H9 (cell line): ENCODE measurements around the gene SPATA17. TPM values are rescaled to one million over a fixed set of nuclear protein-coding genes. Genes with fewer than 3 reads are reported as not detected.

Experiments
- DNase-seq: peaks from one replicate; pipeline ENCODE4 v3.0.0-alpha.2; 2017
- H2AFZ ChIP-seq: one replicate; pipeline ENCODE4 v1.6.1; 2013; ENCODE audit warnings: mild to moderate bottlenecking, low read length, control low read depth, moderate library complexity
- H2AK5ac ChIP-seq: 2 replicates; pipeline ENCODE4 v1.6.1; 2013; ENCODE audit warnings: low read length, control low read depth, mixed read lengths; ENCODE audit not compliant: insufficient read length
- H2BK120ac ChIP-seq: one replicate; pipeline ENCODE4 v1.6.1; 2013; ENCODE audit warnings: low read depth, mild to moderate bottlenecking, low read length, control low read depth, inconsistent platforms; ENCODE audit not compliant: poor library complexity, severe bottlenecking
- H2BK12ac ChIP-seq: 2 replicates; pipeline ENCODE4 v1.6.1; 2013; ENCODE audit warnings: low read length, control low read depth, mixed read lengths, low read depth; ENCODE audit not compliant: insufficient read length
- H2BK15ac ChIP-seq: 2 replicates; pipeline ENCODE4 v1.6.1; 2013; ENCODE audit warnings: low read depth, low read length, control low read depth
- H2BK20ac ChIP-seq: one replicate; pipeline ENCODE4 v1.6.1; 2013; ENCODE audit warnings: low read depth, mild to moderate bottlenecking, low read length, control low read depth, inconsistent platforms; ENCODE audit not compliant: poor library complexity, severe bottlenecking
- H2BK5ac ChIP-seq: 2 replicates; pipeline ENCODE4 v1.6.1; 2013; ENCODE audit warnings: low read length, control low read depth, mixed read lengths; ENCODE audit not compliant: insufficient read length
- H3K14ac ChIP-seq: 2 replicates; pipeline ENCODE4 v1.6.1; 2013; ENCODE audit warnings: low read length, control low read depth; ENCODE audit not compliant: insufficient read depth
- H3K18ac ChIP-seq: 2 replicates; pipeline ENCODE4 v1.6.1; 2013; ENCODE audit warnings: low read depth, mild to moderate bottlenecking, mixed read lengths, low read length, control low read depth; ENCODE audit not compliant: insufficient read length
- H3K23ac ChIP-seq: 2 replicates; pipeline ENCODE4 v1.6.1; 2013; ENCODE audit warnings: low read length, control low read depth, mixed read lengths, low read depth; ENCODE audit not compliant: insufficient read length
- H3K23me2 ChIP-seq: 2 replicates; pipeline ENCODE4 v1.6.1; 2013; ENCODE audit warnings: low read depth, mild to moderate bottlenecking, mixed read lengths, low read length, control low read depth; ENCODE audit not compliant: insufficient read length, poor library complexity, severe bottlenecking
- H3K27ac ChIP-seq: 2 replicates; pipeline ENCODE4 v1.5.1; 2013; ENCODE audit warnings: low read length, control low read depth, mixed read lengths, low read depth; ENCODE audit not compliant: insufficient read length
- H3K27me3 ChIP-seq: 2 replicates; pipeline ENCODE4 v1.6.1; 2013; ENCODE audit warnings: low read length, control low read depth, inconsistent platforms; ENCODE audit not compliant: insufficient read depth
- H3K4ac ChIP-seq: 2 replicates; pipeline ENCODE4 v1.6.1; 2013; ENCODE audit warnings: low read depth, mild to moderate bottlenecking, control low read depth, inconsistent platforms, low read length, moderate library complexity
- H3K4me1 ChIP-seq: 2 replicates; pipeline ENCODE4 v1.6.1; 2013; ENCODE audit warnings: low read length, control low read depth, inconsistent platforms; ENCODE audit not compliant: insufficient read depth
- H3K4me2 ChIP-seq: 2 replicates; pipeline ENCODE4 v1.6.1; 2013; ENCODE audit warnings: low read length, control low read depth, mixed read lengths; ENCODE audit not compliant: insufficient read length, insufficient read depth
- H3K56ac ChIP-seq: 2 replicates; pipeline ENCODE4 v1.6.1; 2013; ENCODE audit warnings: low read depth, mild to moderate bottlenecking, mixed read lengths, low read length, control low read depth; ENCODE audit not compliant: insufficient read length
- H3K79me1 ChIP-seq: 2 replicates; pipeline ENCODE4 v1.6.1; 2013; ENCODE audit warnings: low read depth, mild to moderate bottlenecking, moderate library complexity, low read length, control low read depth, inconsistent platforms; ENCODE audit not compliant: insufficient read depth, poor library complexity, severe bottlenecking
- H3K79me2 ChIP-seq: 2 replicates; pipeline ENCODE4 v1.6.1; 2013; ENCODE audit warnings: low read length, control low read depth, inconsistent platforms; ENCODE audit not compliant: insufficient read depth
- H3K9ac ChIP-seq: 2 replicates; pipeline ENCODE4 v1.6.1; 2013; ENCODE audit warnings: low read length, control low read depth, mixed read lengths; ENCODE audit not compliant: insufficient read length; ENCODE audit errors: extremely low read depth
- H3K9me3 ChIP-seq: one replicate; pipeline ENCODE4 v1.6.1; 2013; ENCODE audit warnings: low read depth, low read length, inconsistent platforms; ENCODE audit not compliant: control insufficient read depth
- H3T11ph ChIP-seq: one replicate; pipeline ENCODE4 v1.6.1; 2013; ENCODE audit warnings: mild to moderate bottlenecking, low read length, control low read depth, inconsistent platforms
- H4K20me1 ChIP-seq: one replicate; pipeline ENCODE4 v1.6.1; 2013; ENCODE audit not compliant: control insufficient read depth, insufficient read length, insufficient read depth
- H4K5ac ChIP-seq: 2 replicates; pipeline ENCODE4 v1.6.1; 2013; ENCODE audit warnings: low read depth, mild to moderate bottlenecking, mixed read lengths, low read length, control low read depth; ENCODE audit not compliant: insufficient read length
- H4K8ac ChIP-seq: replicated peaks from 2 replicates; pipeline ENCODE4 v1.6.1; 2013; ENCODE audit warnings: low read length, control low read depth, mixed read lengths, low read depth; ENCODE audit not compliant: insufficient read length
- H4K91ac ChIP-seq: 2 replicates; pipeline ENCODE4 v1.6.1; 2013; ENCODE audit warnings: low read depth, mild to moderate bottlenecking, moderate library complexity, mixed read lengths, low read length, control low read depth; ENCODE audit not compliant: insufficient read length
- H3K27ac Mint-ChIP-seq, 3 experiments: 2 replicates in 2 of 3; 3 replicates in 1 of 3; pipeline ENCODE4 v1.8.0; 2020 to 2021; ENCODE audit warnings: mixed read lengths in 3 of 3, mild to moderate bottlenecking in 1 of 3, moderate library complexity in 1 of 3
- H3K27me3 Mint-ChIP-seq: 2 replicates; pipeline ENCODE4 v1.8.0; 2021; ENCODE audit warnings: low read depth, mild to moderate bottlenecking, moderate library complexity, mixed read lengths
- H3K36me3 Mint-ChIP-seq, 3 experiments: 2 replicates in 2 of 3; 3 replicates in 1 of 3; pipeline ENCODE4 v1.8.0; 2020 to 2021; ENCODE audit warnings: low read depth in 3 of 3, mixed read lengths in 3 of 3; ENCODE audit not compliant: insufficient read depth in 1 of 3
- H3K4me1 Mint-ChIP-seq, 2 experiments: 2 replicates each; pipeline ENCODE4 v1.8.0; 2020; ENCODE audit warnings: mixed read lengths in 2 of 2
- H3K4me3 Mint-ChIP-seq, 2 experiments: 2 replicates in 1 of 2; 3 replicates in 1 of 2; pipeline ENCODE4 v1.8.0; 2020 to 2021; ENCODE audit warnings: mild to moderate bottlenecking in 2 of 2, mixed read lengths in 2 of 2, moderate library complexity in 1 of 2
- H3K9me3 Mint-ChIP-seq, 2 experiments: 2 replicates in 1 of 2; 3 replicates in 1 of 2; pipeline ENCODE4 v1.8.0; 2020; ENCODE audit warnings: mild to moderate bottlenecking in 2 of 2, mixed read lengths in 2 of 2, moderate library complexity in 1 of 2
- WGBS: extraction: QIAGEN DNeasy Blood & Tissue Kit; methylation state at CpG from one replicate; pipeline ENCODE4 v1.1.7; 2013; ENCODE audit warnings: missing lambda C conversion rate, low lambda C conversion rate, mixed read lengths; ENCODE audit not compliant: insufficient read length; ENCODE audit errors: extremely low coverage; 5-methylcytosine and 5-hydroxymethylcytosine counted together
- total RNA-seq: library from RNA; stranded (reverse); gene quantifications from 2 replicates; pipeline ENCODE4 v1.2.1, GENCODE V29; 2021
- TF ChIP-seq, protein P1 (sequence below): fragments of 200-600 bp; sonication (generic); conservative IDR thresholded peaks from 3 replicates; pipeline ENCODE4 v1.8.0; 2021; ENCODE audit warnings: antibody characterized with exemption, mild to moderate bottlenecking

The SPATA17 gene
- total RNA-seq, 1 experiment from 2014 or later: 0.44 TPM

DNA sequence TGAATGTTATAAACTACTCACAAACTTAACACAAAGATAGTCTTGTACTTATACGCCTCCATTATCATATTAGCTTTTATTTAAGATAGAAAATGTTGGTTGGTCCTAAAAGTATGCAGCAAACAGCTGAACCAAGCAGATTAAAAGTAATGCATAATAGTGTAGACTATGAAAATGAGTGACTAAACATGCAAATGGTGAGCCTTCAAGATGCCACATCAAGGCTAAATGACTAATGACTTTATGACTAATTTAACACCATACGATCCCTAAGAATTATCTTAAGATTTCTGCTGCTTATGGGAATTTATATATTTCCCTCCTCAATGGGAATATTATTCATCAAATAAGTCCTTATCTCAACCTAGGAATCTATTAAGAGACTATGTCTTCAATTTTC lies 4.8 kb upstream of the SPATA17 start:
- no peaks in the 10 kb centered on the region for H3K4me1 ChIP-seq
- no peak overlapping the region for H3T11ph ChIP-seq
- no peak overlapping the region for H3K4me2 ChIP-seq
- no peak overlapping the region for H3K27ac ChIP-seq
- no peak overlapping the region for H2BK5ac ChIP-seq
- no peak overlapping the region for H2BK12ac ChIP-seq
- no peaks in the 10 kb centered on the region for H3K23me2 ChIP-seq
- H3K79me2 ChIP-seq: peaks cover 5% of the 10 kb centered on the region; the same call in 1 of the 2 replicates
- Mint-ChIP-seq H3K4me1 (peaks cover 14 to 16% of the 10 kb centered on the region in 2 experiments), H3K36me3 (peaks cover 0 to 4% (median 0%) of the 10 kb centered on the region in 3 experiments; a peak in 1 of 7 replicates), H3K4me3 (no peak overlapping the region), H3K27me3 (no peaks in the 10 kb centered on the region), H3K27ac (no peak overlapping the region), H3K9me3 (no peaks in the 10 kb centered on the region; a peak in 1 of 5 replicates)
- no peak overlapping the region for H3K9ac ChIP-seq
- DNase-seq: no peak
- no peak overlapping the region for H2BK20ac ChIP-seq
- H3K27me3 ChIP-seq: no peaks in the 10 kb centered on the region
- no peak overlapping the region for H2AK5ac ChIP-seq
- WGBS: no CpG with 5 or more reads among the region's 2 CpGs
- no peaks in the 10 kb centered on the region for H4K20me1 ChIP-seq
- no peak overlapping the region for H2AFZ ChIP-seq
- H4K91ac ChIP-seq: no peak overlapping the region
- no peak overlapping the region for H3K18ac ChIP-seq
- TF ChIP-seq, protein P1, sequence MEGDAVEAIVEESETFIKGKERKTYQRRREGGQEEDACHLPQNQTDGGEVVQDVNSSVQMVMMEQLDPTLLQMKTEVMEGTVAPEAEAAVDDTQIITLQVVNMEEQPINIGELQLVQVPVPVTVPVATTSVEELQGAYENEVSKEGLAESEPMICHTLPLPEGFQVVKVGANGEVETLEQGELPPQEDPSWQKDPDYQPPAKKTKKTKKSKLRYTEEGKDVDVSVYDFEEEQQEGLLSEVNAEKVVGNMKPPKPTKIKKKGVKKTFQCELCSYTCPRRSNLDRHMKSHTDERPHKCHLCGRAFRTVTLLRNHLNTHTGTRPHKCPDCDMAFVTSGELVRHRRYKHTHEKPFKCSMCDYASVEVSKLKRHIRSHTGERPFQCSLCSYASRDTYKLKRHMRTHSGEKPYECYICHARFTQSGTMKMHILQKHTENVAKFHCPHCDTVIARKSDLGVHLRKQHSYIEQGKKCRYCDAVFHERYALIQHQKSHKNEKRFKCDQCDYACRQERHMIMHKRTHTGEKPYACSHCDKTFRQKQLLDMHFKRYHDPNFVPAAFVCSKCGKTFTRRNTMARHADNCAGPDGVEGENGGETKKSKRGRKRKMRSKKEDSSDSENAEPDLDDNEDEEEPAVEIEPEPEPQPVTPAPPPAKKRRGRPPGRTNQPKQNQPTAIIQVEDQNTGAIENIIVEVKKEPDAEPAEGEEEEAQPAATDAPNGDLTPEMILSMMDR: no peak
- H3K79me1 ChIP-seq: no peaks in the 10 kb centered on the region
- no peak overlapping the region for H4K5ac ChIP-seq
- H2BK120ac ChIP-seq: no peak overlapping the region
- no peak overlapping the region for H3K4ac ChIP-seq
- H4K8ac ChIP-seq: no peak overlapping the region
- no peaks in the 10 kb centered on the region for H3K9me3 ChIP-seq
- no peak overlapping the region for H3K14ac ChIP-seq
- no peak overlapping the region for H3K23ac ChIP-seq
- H3K56ac ChIP-seq: no peak overlapping the region
- no peak overlapping the region for H2BK15ac ChIP-seq
